AG08395 (cell line): ENCODE results near the gene YBEY.
"Not testable (repeated sequence)": the region's sequence is repeated elsewhere in the genome, so short reads cannot be mapped to it uniquely, and the experiment has no call there.

Experiments used
- DNase-seq: peaks from one replicate; pipeline ENCODE4 v3.0.0; 2012; ENCODE audit warnings: mixed read lengths, low spot score

YBEY gene

GRCh38 chr21:46304955-46305354 is 18.8 kb downstream of the YBEY start:
- DNase-seq: no peak

- DNase-seq: peak; percentile 62
Observed at GRCh38 chr21:46307625-46308024, 21.5 kb downstream of the YBEY start.

- DNase-seq: no peak
Observed at GRCh38 chr21:46308431-46308830, 22.3 kb downstream of the YBEY start.

- not testable (repeated sequence) for DNase-seq
Observed at GRCh38 chr21:46310260-46310659, 24.1 kb downstream of the YBEY start.

GRCh38 chr21:46311568-46311967 is 25.4 kb downstream of the YBEY start:
- DNase-seq: no peak

GRCh38 chr21:46312949-46313348 is 26.8 kb downstream of the YBEY start:
- no peak for DNase-seq

GRCh38 chr21:46314441-46315020 is 28.4 kb downstream of the YBEY start:
- DNase-seq: no peak

- DNase-seq: no peak
Observed at GRCh38 chr21:46316708-46317324, 30.7 kb downstream of the YBEY start.

- DNase-seq: no peak
Observed at GRCh38 chr21:46317710-46318463, 31.7 kb downstream of the YBEY start.

- DNase-seq: no peak
Observed at GRCh38 chr21:46318464-46318845, 32.3 kb downstream of the YBEY start.

GRCh38 chr21:46319186-46319585 is 33.0 kb downstream of the YBEY start:
- DNase-seq: no peak

GRCh38 chr21:46320331-46320801 is 34.2 kb downstream of the YBEY start:
- DNase-seq: no peak

- peak; percentile 48 for DNase-seq
Observed at GRCh38 chr21:46322351-46323226, 36.4 kb downstream of the YBEY start.

GRCh38 chr21:46323227-46323709 is 37.1 kb downstream of the YBEY start:
- no peak for DNase-seq

GRCh38 chr21:46323710-46324389 is 37.7 kb downstream of the YBEY start, which contains the start of the genes C21orf58 and PCNT:
Gene C21orf58 (minus strand): TSS chr21:46323870. CDS start chr21:46322738, 1,132 bp downstream.
Gene PCNT (plus strand): TSS chr21:46324156. CDS start chr21:46324229, 73 bp downstream.
- peak; percentile 100 for DNase-seq

- peak; percentile 97 for DNase-seq
Observed at GRCh38 chr21:46324390-46325072, 38.4 kb downstream of the YBEY start.

GRCh38 chr21:46325073-46325912 is 39.2 kb downstream of the YBEY start:
- DNase-seq: peak; percentile 45

- no peak for DNase-seq
Observed at GRCh38 chr21:46326110-46326703, 40.1 kb downstream of the YBEY start.

- no peak for DNase-seq
Observed at GRCh38 chr21:46327711-46328110, 41.6 kb downstream of the YBEY start.
